ENCODE measurements around the gene NTSR1.

NTSR1 gene

GRCh38 chr20:62710221-62710885, 1.7 kb downstream of the NTSR1 start:
- no peak for DNase-seq

DNA sequence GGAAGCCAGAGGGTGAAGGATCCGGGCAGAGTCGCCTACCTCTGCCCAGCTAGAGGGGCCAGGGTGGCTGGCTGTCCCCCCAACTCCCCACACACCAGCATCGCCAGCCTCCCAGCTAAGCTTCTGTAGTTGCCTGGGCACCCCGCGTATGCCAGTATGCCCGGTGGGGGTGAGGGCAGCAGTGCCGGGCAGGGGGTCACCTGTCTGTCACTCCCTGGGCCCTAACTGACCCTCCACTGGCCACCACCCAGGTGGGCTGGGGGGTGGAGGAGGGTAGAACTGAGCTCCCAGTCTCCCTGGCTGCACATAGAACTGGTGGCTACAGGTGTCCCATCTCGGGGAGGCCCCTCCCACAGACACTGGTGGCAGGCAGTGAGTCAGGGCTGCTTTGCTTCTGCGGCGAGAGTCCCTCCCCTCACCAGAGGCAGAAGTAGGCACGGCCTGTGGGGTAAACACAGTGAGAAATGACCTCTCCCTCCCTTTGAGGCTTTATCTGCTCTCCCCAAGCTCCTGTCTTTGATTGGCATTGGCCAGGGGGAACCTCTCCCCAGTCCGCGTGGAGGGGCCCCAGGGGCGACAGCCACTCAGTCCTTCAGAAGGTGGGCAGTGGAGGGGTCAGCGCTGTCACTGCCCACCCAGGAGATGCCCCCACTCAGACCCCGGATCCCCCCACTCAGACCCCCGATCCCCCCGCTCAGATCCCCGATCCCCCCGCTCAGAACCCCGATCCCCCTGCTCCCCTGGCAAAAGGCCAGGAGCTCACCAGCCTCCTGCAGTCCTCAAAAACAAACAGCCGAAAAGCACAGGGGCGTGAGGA, 2.5 kb downstream of the NTSR1 start:
- no peak for DNase-seq

DNA sequence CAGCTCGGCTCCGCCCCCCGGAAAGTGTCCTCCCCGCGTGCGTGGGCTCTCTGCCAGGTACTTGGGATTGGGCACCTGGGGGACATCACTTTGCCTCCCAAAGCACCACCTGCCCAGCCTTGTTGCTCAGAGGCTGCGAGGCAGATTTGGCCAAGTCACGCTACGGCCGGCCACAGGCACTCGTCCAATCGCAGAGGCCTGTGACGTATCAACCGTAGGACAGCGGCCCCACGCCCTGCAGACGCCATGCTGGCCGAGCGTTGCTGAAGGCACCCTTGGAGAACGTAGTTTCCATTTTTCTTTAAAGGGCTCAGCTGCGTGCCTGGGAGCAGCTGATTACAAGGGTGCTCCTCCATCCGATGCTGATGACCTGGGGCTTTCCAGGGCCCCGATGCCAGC, 3.1 kb downstream of the NTSR1 start:
- DNase-seq, result no peak

DNA sequence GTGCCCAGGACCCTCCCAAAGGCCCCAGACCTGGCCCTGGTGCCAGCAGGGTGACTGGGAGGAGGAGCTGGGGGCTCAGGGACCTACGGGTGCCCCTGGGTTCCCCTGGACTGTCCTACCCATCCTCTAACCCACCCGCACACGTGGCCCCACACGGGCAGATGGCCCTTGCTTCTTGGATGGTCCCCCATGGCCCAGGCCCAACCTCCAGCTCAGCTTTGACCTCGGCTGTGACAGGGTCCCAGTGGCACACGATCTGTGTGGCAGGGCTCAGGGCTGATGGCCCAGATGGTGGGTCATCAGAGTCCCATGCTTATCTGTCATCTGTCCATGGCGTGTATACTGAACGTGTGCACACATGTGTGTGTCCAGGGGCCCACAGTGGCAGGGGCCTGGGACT, 4.0 kb downstream of the NTSR1 start:
- no peak for DNase-seq

GRCh38 chr20:62714006-62714405, 5.4 kb downstream of the NTSR1 start:
- no peak for DNase-seq

- no peak for DNase-seq
Observed at GRCh38 chr20:62714799-62715198, 6.2 kb downstream of the NTSR1 start.

- DNase-seq, result no peak
Observed at GRCh38 chr20:62715201-62715600, 6.6 kb downstream of the NTSR1 start.

GRCh38 chr20:62716198-62716940, 7.7 kb downstream of the NTSR1 start:
- DNase-seq, result no peak

DNA sequence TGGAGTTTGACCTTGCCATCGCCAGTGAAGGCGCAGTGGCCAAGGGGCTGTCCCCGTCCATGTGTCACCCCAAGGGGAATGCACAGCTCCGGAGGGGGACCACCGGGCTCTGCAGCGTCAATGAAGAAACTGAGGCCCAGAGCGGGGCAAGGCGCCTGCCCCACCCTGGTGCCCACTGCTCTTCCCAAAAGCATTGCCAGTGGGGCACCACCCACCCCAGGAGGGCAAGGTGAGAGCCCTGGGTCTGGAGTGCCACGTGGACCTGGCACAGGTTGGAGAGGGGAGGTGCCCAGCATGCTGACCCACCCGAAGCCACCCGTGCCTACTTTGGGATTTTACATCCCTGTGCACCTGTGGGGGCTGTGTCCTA, 8.3 kb downstream of the NTSR1 start:
- DNase-seq, result no peak

DNA sequence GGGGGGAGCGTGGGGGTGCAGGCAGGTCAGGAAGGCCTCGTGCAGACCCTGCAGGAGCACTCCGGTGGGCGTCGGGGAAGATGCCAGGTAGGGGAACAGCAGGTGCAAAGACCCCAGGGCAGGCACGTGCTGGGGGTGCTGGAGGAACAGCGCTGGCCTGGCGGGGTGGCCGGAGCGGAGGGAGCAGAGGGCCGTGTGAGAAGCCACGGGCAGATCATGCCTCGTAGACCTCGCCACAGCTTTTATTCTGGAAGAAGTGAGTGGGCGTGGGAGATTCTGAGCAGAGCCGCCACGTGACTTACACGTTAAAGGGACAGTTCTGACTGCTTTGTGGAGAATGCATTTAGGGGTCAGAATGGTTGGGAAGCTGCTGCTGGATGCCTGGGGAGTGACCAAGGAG, 9.3 kb downstream of the NTSR1 start:
- DNase-seq, result no peak

GRCh38 chr20:62718546-62718945, 9.9 kb downstream of the NTSR1 start:
- no peak for DNase-seq

- DNase-seq, result no peak
Observed at GRCh38 chr20:62719250-62719935, 10.8 kb downstream of the NTSR1 start.

GRCh38 chr20:62721511-62722370, 13.1 kb downstream of the NTSR1 start:
- no peak for DNase-seq

- no peak for DNase-seq
Observed at GRCh38 chr20:62722627-62723026, 14.0 kb downstream of the NTSR1 start.

- DNase-seq, result no peak
Observed at GRCh38 chr20:62723351-62723750, 14.7 kb downstream of the NTSR1 start.

GRCh38 chr20:62723768-62724450, 15.3 kb downstream of the NTSR1 start:
- no peak for DNase-seq

DNA sequence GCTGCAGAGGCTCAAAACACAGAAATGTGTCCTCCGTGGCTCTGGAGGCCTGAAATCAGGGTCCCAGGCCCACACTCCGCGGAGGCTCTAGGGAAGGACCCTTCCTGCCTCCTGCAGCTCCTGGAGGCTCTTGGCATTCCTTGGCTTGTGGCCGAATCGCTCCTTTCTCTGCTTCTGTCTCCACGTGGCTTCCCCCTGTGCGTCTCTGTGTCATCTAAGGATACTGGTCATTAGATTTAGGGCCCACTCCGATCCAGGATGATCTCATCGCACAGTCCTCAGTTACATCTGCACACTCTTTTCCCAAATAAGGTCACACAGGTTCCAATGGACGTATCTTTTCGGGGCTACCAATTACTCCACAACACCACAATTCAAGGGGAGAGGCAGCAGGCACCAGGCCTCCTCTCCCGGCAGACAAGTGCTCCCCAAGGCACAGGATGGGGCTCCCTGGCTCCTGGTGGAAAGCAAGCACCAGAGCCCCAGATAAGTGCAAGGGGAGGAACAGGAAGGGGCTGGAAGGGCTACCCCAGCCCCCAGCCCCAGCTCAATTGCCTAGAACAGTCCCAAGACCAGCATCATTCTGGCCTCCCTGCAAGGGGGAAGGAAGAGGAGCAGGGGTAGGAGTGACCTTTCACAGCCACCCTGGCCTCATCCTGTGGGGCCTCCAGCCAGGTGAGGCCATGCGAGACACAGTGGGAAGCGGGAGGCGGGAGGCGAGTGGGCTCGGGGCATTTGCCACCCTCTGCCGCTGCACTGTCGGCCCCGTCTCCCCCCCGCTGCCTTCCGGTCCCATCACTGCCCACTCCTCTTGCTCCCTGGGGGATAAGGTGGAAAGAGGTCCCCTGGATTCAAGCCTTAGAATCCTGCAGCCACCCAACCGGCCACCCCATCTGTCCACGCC, 16.3 kb downstream of the NTSR1 start:
- no peak for DNase-seq

- no peak for DNase-seq
Observed at GRCh38 chr20:62725596-62726268, 17.1 kb downstream of the NTSR1 start.

- no peak for DNase-seq
Observed at GRCh38 chr20:62726276-62726675, 17.6 kb downstream of the NTSR1 start.
